Raji (cell line): ENCODE data around the gene GRIP2.

Experiments
- POLR2A ChIP-seq: IDR thresholded peaks from 2 replicates; pipeline ENCODE4 v1.6.1; 2011; ENCODE audit warnings: low read depth, low read length, control low read depth; ENCODE audit not compliant: insufficient read depth

GRIP2 gene

GRCh38 chr3:14509796-14510100 lies 30.4 kb downstream of the GRIP2 start:
- TF ChIP-seq POLR2A = no peak

GRCh38 chr3:14508966-14509795 lies 31.0 kb downstream of the GRIP2 start:
- TF ChIP-seq POLR2A = no peak

GRCh38 chr3:14508505-14508819 lies 31.7 kb downstream of the GRIP2 start:
- TF ChIP-seq POLR2A = no peak

GRCh38 chr3:14507757-14508504 lies 32.2 kb downstream of the GRIP2 start:
- no peak for TF ChIP-seq POLR2A

GRCh38 chr3:14507305-14507741 lies 32.8 kb downstream of the GRIP2 start:
- TF ChIP-seq POLR2A = no peak

- no peak for TF ChIP-seq POLR2A
These were observed 33.4 kb downstream of the GRIP2 start for GRCh38 chr3:14506626-14507304.

- TF ChIP-seq POLR2A = no peak
These were observed 34.2 kb downstream of the GRIP2 start for GRCh38 chr3:14505803-14506500.

- no peak for TF ChIP-seq POLR2A
These were observed 34.9 kb downstream of the GRIP2 start for GRCh38 chr3:14505001-14505802.

GRCh38 chr3:14503706-14504065 lies 36.5 kb downstream of the GRIP2 start:
- TF ChIP-seq POLR2A = no peak

GRCh38 chr3:14503033-14503705 lies 37.0 kb downstream of the GRIP2 start:
- TF ChIP-seq POLR2A = no peak

GRCh38 chr3:14502472-14502871 lies 37.7 kb downstream of the GRIP2 start:
- no peak for TF ChIP-seq POLR2A

GRCh38 chr3:14497321-14497720 lies 42.8 kb downstream of the GRIP2 start:
- no peak for TF ChIP-seq POLR2A

- no peak for TF ChIP-seq POLR2A
These were observed 43.8 kb downstream of the GRIP2 start for GRCh38 chr3:14496351-14496750.

- TF ChIP-seq POLR2A = no peak
These were observed 45.2 kb downstream of the GRIP2 start for GRCh38 chr3:14494973-14495300.

GRCh38 chr3:14494279-14494972 lies 45.7 kb downstream of the GRIP2 start:
- TF ChIP-seq POLR2A = no peak
